GM21528 (cell line): ENCODE data around the gene AMBRA1.
"Not testable (repeated sequence)": the region's sequence is repeated elsewhere in the genome, so short reads cannot be mapped to it uniquely, and the experiment has no call there.

ENCODE experiments used
- ATAC-seq: cut with Tn5 transposase; IDR thresholded peaks from one replicate; pipeline ENCODE4 v1.9.1; 2021; ENCODE audit warnings: mild to moderate bottlenecking, moderate library complexity; ENCODE audit not compliant: unreplicated experiment, low FRiP score

AMBRA1 gene

DNA sequence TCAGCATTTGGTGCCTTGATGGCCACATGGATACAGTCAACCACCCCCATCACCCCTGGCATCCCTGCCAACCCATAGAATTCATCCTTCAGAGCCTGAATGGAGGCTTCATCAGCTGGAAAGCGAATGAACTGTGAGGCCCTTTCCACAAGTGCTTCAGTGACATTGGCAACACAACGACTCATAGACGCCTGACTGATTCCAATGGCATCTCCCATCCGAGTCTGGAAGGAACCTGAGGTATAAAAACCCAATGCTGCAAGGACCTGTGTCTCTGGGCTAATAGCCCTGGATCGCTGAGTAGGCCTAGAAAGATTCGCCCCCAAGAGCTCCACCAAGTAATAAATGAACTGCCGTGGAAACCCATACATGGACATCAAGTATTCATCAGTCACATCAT lies 21.9 kb upstream of the AMBRA1 start:
- no peak for ATAC-seq

- ATAC-seq = no peak
These were observed 18.5 kb upstream of the AMBRA1 start for GRCh38 chr11:46612326-46612725.

DNA sequence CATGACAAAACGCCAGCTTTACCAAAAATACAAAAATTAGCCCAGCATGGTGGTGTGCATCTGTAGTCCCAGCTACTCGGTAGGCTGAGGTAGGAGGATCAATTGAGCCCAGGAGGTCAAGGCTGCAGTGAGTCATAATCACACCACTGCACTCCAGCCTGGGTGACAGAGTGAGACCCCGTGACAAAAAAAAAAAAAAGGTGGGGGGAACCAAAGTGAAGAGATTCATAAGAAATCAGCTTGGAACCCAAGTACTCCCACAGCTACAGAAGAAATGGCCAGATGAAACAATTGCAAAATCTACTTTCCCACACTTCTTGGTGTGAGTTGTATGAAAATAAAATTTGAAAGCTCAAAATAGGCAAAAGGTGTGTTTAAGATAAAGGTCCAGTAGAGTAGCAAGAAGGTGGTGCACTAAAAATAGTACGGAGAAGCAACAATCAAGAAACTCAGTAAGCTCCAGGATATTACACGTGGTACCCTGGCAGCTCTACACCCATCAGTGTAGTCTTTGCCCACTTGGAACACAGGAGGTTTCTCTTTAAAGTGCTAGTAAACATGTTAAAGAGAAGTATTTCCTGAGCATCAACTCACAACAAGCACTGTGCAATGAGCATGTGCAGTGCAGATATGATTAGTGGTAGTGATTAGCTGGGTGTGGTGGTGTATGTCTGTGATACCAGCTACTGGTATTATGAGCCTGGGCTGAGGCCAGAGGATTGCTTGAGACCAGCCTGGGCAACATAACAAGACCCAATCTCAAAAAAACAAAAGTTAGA lies 17.9 kb upstream of the AMBRA1 start:
- ATAC-seq = no peak

DNA sequence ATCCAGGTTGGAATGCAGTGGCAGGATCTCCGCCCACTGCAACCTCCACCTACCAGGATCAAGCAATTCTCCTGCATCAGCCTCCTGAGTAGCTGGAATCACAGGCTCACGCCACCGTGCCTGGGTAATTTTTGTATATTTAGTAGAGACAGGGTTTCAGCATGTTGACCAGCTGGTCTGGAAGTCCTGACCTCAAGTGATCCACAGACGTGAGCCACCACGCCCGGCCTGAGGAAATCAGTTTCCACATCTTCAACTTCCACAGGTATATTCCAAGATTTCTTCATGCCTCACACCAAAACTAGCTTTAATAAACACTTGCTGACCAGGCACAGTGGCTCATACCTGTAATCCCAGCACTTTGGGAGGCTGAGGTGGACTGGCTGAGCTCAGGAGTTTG lies 15.6 kb upstream of the AMBRA1 start:
- no peak for ATAC-seq

GRCh38 chr11:46607516-46607915 lies 13.7 kb upstream of the AMBRA1 start:
- ATAC-seq = no peak

DNA sequence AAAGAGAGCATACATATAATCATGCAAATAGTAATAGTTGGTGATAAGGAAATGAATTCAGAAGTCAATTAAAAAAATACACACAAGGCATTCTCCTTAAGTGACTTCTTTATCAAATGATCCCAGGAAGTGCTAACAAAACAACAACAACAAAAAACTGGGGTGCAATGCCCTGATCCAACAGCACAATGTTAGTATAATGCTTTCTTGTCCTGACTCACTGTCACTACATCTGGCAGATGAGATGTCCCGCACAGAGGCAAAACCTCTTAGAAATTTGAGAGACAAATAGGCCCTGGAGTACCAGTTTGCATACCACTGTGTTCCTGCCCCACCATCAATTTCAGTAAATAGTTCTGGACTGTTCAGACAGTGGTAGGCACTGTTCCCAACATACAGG lies 11.0 kb upstream of the AMBRA1 start:
- no peak for ATAC-seq

DNA sequence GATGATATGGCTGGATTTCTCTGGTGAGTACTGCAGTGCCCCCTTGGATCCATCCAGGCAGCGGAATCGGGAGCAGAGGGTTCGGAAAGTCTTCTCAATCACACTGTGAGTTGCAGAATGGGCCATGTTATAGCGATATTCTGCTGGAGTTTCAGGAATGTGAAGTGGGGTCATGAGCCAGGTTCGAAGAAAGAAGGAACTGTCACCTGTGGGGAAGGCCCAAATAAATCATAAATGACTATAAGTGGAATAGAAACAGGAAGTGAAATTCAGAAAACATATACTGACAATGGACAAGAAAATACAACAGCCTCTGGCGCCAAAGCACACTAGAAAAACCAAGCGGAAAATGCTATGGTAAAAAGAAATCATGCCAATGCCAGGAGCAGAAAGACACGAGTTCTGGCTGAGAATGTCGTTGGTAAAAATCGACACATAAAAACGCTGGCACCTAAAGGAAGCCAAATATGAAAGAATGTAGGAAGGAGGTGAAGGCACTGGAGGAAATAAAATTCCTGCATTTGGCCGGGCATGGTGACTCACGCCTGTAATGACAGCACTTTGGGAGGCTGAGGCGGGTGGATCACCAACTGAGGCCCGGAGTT lies 10.0 kb upstream of the AMBRA1 start:
- no peak for ATAC-seq

GRCh38 chr11:46601129-46601528 lies 7.3 kb upstream of the AMBRA1 start:
- ATAC-seq = no peak

- no peak for ATAC-seq
These were observed 6.6 kb upstream of the AMBRA1 start for GRCh38 chr11:46600194-46600960.

GRCh38 chr11:46599340-46600193 lies 5.7 kb upstream of the AMBRA1 start:
- no peak for ATAC-seq

GRCh38 chr11:46597609-46598219 lies 3.9 kb upstream of the AMBRA1 start:
- ATAC-seq = no peak

DNA sequence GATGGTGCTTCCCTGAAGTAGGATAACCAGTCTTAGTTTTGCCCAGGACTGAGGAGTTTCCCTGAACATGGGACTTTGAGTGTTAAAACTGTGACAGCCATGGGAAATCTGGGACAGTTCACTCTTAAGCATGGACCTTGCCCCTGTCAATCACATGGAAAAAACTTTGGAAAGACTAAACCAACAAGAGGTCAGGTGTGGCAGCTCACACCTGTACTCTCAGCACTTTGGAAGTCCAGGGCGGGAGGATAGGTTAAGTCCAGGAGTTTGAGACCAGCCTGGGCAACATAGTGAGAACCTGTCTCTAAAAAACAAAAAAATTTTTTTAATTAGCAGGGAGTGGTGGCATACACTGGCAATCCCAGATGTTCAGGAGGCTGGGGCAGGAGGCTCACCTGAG lies 3.3 kb upstream of the AMBRA1 start:
- ATAC-seq = no peak

- no peak for ATAC-seq
These were observed 962 bp upstream of the AMBRA1 start for GRCh38 chr11:46594785-46595184.

DNA sequence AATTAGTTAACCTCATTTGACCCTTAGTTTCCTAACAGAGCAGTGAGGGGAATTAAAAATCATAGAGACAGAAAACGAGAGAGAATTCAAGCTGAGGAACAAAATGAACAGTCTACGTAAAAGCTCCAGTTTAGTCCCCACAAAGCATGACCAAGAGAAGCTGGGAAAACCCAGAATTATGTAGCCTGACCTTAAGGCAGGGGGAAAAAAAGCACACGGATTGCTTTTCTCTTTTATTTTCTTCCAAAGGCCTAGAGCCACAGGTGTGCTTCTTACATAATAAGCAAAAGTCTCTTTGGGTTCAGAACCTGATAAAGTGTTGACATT lies 514 bp upstream of the AMBRA1 start:
- ATAC-seq = no peak

GRCh38 chr11:46590740-46591605 lies 2.9 kb downstream of the AMBRA1 start:
- no peak for ATAC-seq

DNA sequence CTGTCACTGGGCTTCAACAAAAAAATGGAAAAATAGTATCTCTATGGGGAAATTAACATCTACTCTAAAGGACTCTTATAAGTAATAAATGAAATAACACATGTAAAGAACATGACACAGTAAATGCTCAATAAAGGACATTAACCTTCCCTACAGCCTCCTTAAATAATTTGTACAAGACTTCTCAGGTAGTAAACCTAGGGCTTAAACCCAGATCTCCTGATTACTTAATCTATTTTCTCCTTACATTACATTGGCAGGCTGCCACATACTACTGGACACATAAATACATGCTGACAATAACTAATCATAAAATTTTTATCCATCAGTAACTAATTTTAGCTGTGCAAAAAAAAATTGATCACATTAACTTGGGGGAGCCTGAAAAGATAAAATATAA lies 4.9 kb downstream of the AMBRA1 start:
- no peak for ATAC-seq

- ATAC-seq = no peak
These were observed 5.7 kb downstream of the AMBRA1 start for GRCh38 chr11:46588131-46588530.

GRCh38 chr11:46583513-46583912 lies 10.3 kb downstream of the AMBRA1 start:
- ATAC-seq = not testable (repeated sequence)

- ATAC-seq = no peak
These were observed 11.2 kb downstream of the AMBRA1 start for GRCh38 chr11:46582588-46582987.
